ENCODE measurements around the gene RAB4A.

- TF ChIP-seq CTCF (IDR thresholded peaks at IDR 0.05) (no peak), POLR2A (IDR thresholded peaks at IDR 0.05) (no peak)
These were observed 29.3 kb downstream of the RAB4A start for GRCh38 chr1:229300099-229300757.

All from Peyer's patch (tissue), 4 donors.